CD4-positive, alpha-beta T cell treated with Interleukin-17A for 4 hours (primary cell): ENCODE measurements around the gene GPR17.

Experiments used
- DNase-seq: peaks from one replicate; pipeline ENCODE4 v3.0.0-alpha.2; 2020; ENCODE audit warnings: mixed read lengths

The GPR17 gene

DNA sequence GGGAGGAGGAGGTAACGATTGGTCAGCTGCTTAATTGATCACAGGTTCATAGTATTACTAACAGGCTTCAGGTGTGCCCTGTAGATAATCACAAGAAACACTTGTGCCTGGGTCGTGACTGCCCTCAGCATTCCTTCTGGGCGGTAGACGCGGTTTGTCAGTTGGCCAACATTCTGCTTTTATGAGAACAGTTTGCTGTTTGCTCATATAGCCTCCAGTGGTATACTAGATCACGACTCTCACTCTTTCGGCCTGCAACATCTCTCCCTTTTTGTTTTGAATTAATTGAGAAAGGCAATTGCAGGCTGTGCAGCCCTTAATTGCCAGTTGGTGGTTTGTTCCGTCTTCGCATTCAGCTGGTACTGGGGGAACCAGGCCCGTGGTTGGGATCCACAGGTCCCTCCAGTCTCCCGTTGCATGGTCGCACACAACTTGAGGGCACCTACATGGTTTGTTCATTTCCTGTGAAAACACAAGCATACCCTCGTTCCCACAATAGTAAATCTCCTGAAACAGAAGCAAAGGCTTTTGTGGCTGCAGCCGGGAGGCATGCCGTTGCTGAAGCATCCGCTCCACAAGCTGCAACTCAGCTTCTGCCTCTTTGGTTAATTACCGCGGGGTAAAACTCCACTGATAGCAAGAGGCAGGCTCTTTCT, 30.3 kb upstream of the GPR17 start:
- DNase-seq: peak; percentile 43

DNA sequence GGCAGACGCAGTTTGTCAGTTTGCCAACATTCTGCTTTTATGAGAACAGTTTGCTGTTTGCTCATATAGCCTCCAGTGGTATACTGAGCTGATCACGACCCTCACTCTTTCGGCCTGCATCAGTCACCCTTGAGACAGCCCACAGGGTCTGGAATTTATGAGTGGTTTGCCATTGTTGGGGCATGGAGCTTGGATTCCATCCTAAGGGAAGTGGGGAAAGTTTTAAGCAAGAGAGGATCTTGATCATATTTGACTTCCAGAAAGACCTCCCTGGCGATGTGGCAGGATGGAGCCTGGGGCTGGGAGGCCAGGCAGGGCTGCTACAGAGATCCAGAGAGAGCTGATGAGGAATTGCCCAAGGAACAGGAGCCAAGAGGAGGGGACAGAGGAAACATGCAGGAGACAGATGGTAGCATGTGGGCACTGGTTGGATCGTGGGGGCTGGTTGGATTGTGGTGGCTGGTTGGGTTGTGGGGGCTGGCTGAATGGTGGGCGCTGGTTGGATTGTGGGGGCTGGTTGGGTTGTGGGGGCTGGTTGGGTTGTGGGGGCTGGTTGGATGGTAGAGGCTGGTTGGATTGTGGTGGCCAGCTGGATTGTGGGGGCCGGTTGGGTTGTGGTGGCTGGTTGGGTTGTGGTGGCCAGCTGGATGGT, 27.3 kb upstream of the GPR17 start:
- no peak for DNase-seq

DNA sequence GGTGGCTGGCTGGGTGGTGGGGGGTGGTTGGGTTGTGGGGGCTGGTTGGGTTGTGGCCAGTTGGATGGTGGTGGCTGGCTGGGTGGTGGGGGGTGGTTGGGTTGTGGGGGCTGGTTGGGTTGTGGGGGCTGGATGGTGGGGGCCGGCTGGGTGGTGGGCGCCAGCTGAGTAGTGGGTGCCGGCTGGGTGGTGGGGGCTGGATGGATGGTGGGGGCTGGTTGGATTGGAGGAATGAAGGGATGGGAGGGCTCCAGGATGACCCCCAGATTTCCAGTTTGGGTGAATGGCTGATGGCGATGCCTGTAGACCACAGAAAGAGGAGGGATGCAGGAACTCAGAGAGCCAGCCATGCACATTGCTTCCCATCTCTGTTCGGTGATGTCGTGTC, 26.8 kb upstream of the GPR17 start:
- DNase-seq: no peak

DNA sequence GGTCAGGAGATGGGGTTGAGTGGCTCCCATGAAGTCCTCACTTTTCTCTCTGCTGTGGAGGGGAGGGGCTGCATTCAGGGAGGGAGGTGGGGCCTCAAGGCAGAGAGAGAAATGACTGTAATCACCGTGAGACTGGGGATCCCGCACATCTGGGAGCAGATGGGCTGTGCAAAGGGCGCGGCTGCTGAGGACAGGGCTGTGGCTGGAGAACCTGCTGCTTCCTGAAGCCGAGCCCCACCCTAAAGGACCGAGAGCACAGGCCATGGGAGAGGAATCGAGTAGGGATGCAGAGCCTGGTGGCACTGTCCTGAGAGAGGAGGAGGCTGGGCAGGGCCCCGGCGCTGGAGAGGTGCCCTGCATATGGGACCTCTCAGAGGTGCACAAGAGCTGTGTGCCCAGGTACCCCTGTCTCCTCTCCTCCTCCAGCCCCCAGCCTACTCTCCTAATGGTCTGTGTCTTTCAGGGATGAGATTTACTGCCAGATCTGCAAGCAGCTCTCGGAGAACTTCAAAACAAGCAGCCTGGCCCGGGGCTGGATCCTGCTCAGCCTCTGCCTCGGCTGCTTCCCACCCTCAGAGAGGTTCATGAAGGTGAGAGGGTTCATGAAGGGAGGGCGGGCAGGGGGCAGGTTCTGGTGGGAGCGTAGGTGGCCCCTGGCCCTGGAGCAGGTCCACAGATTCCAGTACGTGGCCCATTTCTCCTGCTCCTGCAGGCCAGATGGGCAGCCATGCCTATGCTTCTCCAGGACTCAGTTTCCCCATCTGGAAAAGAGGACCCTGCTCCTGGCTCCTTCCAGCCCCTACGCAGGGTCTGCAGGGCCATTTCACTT, 25.9 kb upstream of the GPR17 start:
- DNase-seq: no peak

DNA sequence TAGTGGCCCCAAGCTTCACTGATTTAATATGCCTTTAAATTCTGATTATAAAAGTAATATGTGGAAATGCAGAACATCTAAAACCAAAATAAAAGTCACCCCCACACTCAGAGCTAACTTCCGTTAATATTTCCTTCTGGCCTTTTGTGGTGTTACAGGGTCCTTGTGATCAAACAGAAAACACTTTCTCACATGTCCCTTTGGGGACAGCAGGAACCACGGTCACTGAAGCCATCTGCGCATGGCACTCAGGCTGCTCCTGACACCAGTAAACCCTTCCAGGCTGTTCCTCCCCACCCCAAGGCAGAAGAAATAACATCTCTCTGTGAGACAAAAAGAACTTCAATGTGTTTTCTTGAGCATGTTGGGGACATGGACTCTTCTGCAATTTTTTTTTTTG, 25.1 kb upstream of the GPR17 start:
- no peak for DNase-seq

DNA sequence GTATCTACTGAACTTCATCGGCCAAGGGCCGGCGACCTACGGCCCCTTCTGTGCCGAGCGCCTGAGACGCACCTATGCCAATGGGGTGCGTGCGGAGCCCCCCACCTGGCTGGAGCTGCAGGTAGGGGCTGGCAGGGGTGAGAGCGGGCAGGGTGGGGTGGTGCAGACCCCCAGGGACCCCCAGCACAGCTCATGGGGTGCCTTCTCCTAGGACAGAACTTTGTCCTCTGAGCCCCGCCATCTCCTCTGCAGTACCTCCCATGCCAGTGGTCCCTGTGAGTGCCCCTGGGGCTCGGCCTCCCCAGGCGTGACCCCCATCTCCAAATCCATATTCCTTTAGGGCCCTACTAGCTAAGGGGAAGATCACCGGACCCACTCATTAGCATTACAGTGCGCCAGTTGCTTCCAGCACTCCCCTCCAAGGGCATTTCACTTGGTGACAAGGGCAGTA, 23.9 kb upstream of the GPR17 start:
- no peak for DNase-seq

DNA sequence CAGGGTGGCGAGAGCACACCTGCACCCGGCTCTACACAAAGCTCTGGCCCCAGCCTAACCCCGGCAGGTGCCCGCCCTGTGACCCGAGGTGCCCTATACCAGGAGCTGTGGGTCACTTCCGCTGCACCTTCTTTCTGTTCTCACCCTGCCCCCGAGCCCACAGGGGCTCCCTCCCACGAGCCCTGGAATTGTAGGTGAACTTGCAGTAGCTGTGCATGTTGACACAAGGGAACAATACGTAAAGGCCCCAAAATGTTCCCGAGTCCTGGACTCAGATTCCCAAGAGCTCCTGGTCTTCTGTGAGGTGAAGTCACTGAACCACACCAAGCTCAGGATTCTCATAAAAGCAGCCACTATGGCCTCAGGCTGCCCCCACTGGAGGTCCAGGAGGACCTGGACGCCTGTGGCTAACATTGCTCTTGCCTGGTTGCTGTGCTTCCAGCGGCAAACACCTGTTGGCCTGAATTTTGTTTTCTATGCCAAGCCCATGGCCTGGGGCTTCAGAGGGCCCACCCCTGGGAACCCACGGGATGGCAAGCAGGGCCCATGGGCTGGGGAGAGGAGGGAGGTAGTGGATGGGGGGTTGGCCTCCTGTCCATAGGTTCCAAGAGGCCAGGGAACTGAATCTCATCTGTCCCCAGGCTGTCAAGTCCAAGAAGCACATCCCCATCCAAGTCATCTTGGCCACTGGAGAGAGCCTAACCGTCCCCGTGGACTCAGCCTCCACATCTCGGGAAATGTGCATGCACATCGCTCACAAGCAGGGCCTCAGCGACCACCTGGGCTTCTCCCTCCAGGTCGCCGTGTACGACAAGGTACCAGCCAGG, 23.2 kb upstream of the GPR17 start:
- DNase-seq: no peak

DNA sequence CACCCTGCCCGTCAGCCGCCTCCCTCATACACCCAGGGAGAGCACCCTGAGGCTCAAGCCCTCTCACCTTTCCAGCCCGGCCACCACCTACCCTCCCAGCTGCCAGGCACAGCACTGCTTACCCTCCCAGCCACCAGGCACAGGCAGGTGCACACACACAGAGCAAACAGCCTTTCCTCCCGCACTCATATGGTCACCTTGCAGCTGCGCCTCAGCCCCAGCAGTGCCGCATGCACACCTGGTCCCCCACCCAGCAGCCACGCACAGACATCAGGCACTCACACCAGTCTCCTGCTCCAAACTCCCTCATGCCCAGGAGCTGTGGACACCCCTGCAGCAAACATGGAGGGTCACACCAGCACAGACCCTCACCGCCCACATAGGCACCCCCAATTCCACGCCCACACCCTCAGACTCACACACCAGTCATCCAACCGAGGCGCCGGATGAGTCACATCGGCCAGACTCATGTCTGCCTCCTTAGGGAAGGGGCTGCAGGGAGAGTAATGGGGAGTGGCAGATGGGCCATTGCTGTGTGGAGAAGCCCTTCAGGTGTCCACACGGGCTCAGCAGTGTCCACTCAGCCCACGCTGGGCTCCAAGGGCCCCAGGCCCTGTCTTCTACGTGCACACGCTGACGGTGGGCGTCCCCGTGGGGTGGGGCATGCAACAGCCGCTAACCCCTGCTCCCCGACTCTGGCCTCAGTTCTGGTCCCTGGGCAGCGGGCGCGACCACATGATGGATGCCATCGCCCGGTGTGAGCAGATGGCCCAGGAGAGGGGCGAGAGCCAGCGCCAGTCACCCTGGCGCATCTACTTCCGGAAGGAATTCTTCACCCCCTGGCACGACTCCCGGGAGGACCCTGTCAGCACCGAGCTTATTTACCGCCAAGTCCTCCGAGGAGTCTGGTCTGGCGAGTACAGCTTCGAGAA, 22.3 kb upstream of the GPR17 start:
- no peak for DNase-seq

DNA sequence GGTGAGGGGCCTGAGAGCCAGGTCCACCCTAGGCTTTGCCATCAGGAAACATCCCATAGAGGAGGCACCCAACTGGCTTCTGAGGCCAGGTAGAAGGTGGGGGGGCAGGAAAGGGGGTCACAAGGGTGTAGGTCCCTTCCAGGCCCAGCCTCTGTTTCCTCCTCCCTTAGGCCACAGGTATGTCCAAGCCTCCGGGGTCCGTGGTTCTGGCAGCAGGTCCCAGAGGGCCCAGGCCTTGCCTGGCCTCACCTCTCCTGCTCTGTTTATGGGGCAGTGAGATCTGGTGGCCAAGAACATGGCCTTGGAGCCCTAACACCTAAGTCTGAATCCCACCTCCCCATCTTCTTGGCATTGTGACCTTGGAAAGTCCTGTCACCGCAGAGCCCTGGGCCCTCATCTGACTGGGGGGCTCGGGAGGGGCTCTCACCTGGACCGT, 21.6 kb upstream of the GPR17 start:
- DNase-seq: no peak

DNA sequence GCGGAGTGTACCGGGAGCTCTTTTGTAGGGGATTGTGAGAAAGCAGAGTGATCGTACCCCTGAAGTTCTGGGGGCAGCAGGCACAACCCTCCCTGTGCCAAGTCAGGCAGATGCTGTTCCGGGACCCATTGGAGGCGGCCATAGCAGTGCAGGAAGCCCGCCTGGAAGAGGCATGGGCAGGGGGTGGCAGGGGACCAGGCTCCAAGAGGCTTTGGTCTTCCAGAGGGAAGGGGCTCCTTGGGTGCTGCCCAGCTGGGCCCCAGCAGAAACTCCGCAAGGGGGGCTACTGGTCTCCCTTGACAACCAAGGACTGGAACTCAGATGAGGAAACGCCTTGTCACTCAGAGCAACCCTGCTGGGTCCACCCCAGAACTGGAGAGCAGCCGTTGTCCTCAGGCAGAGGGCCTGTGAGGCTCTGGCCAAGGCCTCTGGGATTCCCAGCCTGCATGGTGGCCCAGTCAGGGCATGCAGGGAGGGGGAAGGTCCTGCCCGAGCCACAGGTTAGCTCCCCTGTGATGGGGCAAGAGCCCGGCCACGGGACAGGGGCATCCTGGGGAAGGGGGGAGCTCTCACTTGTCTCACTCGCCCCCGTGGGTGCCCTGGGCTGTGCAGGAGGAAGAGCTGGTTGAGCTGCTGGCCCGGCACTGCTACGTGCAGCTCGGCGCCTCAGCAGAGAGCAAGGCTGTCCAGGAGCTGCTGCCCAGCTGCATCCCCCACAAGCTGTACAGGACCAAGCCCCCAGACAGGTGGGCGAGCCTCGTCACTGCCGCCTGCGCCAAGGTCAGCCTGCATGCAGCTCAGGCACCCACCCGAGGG, 21.0 kb upstream of the GPR17 start:
- no peak for DNase-seq

DNA sequence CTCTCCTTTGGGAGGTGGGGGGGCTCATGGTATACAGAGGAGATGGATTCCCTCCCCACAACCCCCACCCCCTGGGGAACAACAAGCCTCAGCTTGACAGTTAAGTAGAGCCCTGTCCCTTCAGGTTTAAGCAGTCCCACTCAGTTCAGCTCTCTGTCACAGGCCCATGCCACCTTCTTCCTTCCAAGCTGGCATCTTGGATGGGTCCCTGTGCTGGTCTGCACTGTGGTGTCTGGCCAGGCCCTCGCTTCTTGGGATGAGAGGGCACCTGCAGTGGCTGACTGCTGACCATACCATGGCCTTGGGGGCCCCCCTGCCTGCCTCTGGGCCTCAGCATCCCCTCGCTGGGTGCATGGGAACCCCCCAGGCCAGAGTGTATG, 20.4 kb upstream of the GPR17 start:
- no peak for DNase-seq

DNA sequence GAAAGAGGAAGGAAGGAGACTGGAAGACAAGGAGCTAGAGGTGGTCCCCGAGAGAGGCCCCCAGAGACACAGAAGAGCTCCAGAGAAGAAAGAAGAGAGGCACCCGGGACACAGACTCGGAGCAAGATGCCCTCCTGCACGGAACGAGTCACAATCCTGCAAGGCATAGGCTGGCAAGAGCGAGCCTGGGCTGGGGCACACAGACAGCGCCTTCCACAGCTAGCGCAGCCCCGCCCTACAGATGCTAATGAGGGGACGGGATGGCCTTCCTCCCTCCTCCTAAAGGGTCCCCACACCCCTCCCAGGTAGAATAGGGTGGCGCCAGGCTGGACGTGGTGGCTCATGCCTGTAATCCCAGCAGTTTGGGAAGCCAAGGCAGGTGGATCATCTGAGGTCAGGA, 19.8 kb upstream of the GPR17 start:
- no peak for DNase-seq

DNA sequence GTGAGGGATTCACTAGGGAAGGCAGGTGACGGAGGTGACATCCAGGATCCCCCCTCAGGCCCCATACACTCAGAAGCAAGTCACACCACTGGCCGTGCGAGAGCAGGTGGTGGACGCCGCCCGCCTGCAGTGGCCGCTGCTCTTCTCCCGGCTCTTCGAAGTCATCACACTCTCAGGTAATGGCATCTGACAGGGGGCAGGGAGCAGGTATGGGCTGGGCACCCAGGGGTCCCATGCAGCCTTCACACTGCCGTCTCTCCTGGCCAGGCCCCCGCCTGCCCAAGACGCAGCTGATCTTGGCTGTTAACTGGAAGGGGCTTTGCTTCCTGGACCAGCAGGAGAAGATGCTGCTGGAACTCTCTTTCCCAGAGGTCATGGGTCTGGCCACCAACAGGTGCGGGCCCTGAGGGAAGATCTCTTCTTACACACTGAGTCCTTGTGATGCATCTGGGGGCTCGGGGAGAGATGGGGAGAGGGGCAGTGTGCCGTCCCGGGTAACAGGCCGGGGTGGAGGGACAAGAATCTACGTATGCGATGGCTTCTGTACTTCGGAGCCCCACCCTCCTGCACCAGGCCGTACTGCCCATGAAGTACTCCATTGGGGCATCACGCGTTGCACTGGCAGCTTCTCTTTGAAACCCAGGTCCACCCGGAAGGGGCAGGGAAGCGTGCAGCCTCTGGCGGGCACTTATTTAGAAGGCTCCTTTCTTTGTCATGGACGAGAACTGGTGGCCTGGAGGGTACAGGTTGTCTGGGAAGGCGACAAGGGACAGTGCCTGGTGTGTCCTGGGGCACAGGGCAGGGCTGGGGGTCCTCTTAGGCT, 18.8 kb upstream of the GPR17 start:
- DNase-seq: no peak

DNA sequence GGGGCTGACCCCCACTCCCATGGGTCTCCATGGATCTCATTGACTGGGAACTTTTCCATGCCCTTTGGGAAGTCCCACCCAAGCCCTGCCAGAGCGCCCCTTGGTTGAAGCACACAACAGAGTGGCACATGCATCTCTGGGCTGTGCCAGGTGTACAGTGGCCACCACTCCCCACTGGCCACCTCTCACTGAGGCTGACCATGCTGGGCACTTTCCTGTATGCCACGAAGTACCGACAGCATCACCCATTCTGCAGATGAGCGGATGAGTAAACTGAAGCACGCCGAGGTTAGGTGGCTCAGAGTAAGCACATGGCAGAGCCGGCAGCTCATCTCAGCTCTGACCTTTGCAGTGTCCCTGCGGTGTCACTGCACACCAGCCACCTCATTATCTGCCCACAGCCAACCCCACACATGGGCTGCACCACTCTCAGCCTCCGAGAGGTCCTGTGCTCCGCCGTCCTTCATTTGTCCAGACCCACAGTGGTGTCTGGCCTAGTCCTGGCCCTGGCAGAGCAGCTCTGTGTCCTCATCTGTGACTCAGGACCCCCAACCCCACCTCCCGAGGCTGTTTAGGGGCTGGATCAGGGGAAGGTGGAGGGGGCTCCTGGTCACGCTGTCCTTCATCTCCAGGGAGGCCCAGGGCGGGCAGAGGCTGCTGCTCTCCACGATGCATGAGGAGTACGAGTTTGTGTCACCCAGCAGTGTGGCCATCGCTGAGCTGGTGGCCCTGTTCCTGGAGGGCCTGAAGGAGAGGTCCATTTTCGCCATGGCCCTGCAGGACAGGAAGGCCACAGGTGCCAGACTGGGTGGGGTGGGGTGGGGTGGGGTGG, 18.0 kb upstream of the GPR17 start:
- no peak for DNase-seq

DNA sequence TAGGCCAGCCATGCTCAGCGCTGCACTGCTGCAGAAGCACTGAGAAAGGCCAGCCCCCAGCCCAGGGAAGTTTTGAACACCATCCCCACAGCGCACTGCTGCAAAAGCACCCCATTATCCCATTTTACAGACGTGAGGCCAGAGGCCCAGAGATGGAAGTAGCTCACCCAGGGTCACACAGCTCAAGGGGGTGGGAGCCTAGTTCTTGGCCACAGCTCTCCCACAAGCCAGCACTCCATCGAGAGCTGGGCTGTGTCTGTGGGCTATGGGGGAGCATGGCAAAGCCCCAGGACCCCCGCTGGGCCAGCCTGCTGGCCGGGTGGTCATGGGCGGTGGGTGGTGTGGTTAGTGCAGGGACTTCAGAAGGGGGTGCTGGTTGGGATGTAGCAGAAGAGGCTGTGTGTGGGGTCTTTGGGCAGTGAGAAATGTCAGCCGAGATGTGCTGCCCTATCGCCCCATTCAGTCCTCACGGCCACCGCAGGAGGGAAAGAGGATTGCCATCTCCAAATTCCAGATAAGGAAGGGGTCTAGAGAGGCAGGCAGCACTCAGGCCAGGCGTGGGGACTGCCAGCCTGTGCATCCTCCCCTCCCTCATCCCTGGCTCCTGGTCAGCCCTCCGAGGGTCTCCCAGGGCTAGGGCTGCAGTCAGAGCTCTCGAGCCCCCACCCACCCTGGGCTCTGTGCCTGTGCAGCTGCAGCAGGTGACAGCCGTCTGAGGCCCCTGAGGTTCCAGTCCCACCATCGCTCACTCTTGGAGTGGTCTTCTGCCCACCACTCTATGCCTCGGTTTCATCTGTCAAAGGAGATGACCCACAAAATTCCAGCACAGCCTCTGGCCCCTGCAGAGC, 17.0 kb upstream of the GPR17 start:
- no peak for DNase-seq

DNA sequence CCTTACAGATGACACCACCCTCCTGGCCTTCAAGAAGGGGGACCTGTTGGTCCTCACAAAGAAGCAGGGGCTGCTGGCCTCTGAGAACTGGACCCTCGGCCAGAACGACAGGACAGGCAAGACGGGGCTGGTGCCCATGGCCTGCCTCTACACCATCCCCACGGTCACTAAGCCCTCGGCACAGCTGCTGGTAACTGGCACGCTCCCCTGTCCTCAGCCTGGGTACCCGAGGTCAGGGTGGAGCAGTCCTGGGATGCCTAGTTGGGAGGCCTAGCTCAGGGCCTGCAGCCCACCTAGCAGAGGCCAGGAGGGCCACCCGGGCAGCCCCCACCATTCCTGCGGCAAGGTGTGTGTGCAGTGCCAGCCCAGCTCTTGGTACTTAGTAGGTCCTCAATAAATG, 16.3 kb upstream of the GPR17 start:
- DNase-seq: no peak

DNA sequence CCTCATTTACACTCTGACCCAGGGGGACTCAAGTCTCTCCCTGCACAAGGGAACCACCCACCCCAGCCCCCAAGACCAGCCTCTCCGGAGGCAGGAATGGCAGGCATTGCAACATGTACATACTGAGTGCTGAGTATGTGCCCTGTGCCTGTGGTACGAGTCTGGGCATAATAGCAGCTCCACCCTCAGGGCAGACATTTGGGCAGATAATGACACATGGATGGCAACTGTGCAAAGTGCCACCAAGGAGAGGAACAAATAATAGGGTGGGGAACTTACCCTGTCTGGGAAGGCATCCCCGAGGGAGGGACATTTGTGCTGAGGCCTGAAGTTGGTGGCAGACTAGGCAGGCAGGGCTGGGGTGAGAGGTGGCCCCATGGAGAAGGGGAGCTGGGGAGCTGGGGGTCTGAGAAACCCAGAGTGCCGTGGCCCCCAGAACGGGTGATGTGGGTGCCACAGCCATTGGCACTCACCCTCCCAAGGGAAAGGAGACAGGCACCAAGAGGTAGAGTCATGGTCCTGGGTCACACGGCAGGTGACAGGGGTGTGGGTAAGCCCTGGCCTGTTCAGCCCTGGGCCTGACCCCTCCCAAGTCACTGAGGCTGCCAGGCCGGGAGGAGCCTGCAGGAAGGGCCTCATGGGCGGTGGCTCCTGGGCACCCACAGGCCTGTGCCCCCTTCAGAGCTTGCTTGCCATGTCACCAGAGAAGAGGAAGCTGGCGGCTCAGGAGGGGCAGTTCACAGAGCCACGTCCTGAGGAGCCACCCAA, 15.7 kb upstream of the GPR17 start:
- DNase-seq: no peak
